K562 (cell line): ENCODE data around the gene RPH3AL. TPM values are rescaled to one million over a fixed set of nuclear protein-coding genes. Genes with fewer than 3 reads are reported as not detected.

Experiments
- CXXC5 ChIP-seq: fragments of 250-450 bp; sonication (Bioruptor Pico); IDR thresholded peaks from 2 replicates; pipeline ENCODE4 v1.8.0; 2022; ENCODE audit warnings: inconsistent platforms, mild to moderate bottlenecking, moderate library complexity
- MAFK ChIP-seq: IDR thresholded peaks from 2 replicates; pipeline ENCODE4 v1.6.1; 2011; ENCODE audit warnings: low read length, improper control_type of control experiment
- SMAD3 ChIP-seq: fragments of 450-650 bp; formaldehyde crosslinking; conservative IDR thresholded peaks from 2 replicates; pipeline ENCODE4 v1.4.0; 2020; ENCODE audit warnings: mild to moderate bottlenecking
- polyA plus RNA-seq, 8 experiments: library from polyadenylated mRNA; depleted of rRNA in 4 of 8; stranded (reverse) in 5 of 8; unstranded in 3 of 8; fragments of >200 nt; fragmentation: Nextera tagmentation in 2 of 8; fragmentation: Illumina TruSeq in 1 of 8; extraction: Ambion mirVana in 2 of 8; extraction: Trizol in 1 of 8; gene quantifications; 2 replicates each; pipeline versions ENCODE4 v1.2.1 to v1.2.3, GENCODE V29; 2011 to 2014; ENCODE audit warnings: inconsistent platforms in 1 of 8, missing spikeins in 1 of 8
- total RNA-seq, 7 experiments: library from RNA; depleted of rRNA in 6 of 7; stranded (reverse); fragments of >200 nt in 6 of 7; fragmentation: Illumina TruSeq in 2 of 7; extraction: Trizol in 2 of 7; gene quantifications; 2 replicates each; pipeline versions ENCODE4 v1.2.1 to v1.2.3, GENCODE V29; 2011 to 2021; ENCODE audit warnings: low replicate concordance in 1 of 7
- TF ChIP-seq, protein P1 (sequence below): sonication (generic); formaldehyde crosslinking; IDR thresholded peaks from 2 replicates; pipeline ENCODE4 v1.8.0; 2022; ENCODE audit warnings: mild to moderate bottlenecking, missing genetic modification reagents
- TF ChIP-seq, protein P2 (sequence below): fragments of 150-350 bp; conservative IDR thresholded peaks from 2 replicates; pipeline ENCODE4 v1.6.1; 2014; ENCODE audit warnings: low read length

RPH3AL gene
- total and polyA plus RNA-seq, 9 of the 15 experiments (the other 6 are each of a cell fraction or from before 2014, with no cell fraction given): 0.18 to 1.7 (median 0.39) TPM

DNA sequence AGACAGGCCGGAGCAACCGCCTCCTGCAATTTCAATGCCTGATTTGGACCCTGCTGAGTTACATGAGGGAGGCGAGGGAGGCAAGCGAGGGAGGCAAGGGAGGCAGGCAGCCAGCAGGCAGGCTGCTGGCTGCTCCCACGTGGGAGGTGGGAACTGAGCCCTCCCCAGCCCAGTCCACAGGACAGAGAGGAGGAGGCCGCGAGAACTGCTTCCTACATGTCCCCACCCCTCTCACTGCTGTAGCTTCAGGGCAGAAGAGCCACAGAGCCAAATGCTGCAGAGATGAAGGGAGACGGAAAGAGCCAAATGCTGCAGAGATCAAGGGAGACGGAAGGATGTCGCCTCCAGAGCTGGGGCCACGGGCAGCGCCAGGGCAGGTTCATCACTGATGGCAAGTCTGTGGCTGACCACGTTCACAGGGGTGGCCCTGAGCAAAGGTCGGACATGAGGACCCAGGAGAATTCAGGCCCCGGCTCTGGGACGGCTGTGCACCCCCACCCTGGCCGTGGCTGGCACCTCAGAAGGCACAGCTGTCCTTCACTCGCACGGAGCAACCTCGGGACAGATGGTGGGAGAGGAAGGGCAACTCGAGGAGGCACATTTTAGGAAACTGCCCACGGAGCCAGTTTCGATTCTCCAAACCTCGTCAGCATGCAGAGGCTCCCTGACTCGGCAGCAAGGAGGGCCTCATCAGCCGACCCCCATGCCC is 21.5 kb downstream of the RPH3AL start (continued):
- TF ChIP-seq, protein P1, sequence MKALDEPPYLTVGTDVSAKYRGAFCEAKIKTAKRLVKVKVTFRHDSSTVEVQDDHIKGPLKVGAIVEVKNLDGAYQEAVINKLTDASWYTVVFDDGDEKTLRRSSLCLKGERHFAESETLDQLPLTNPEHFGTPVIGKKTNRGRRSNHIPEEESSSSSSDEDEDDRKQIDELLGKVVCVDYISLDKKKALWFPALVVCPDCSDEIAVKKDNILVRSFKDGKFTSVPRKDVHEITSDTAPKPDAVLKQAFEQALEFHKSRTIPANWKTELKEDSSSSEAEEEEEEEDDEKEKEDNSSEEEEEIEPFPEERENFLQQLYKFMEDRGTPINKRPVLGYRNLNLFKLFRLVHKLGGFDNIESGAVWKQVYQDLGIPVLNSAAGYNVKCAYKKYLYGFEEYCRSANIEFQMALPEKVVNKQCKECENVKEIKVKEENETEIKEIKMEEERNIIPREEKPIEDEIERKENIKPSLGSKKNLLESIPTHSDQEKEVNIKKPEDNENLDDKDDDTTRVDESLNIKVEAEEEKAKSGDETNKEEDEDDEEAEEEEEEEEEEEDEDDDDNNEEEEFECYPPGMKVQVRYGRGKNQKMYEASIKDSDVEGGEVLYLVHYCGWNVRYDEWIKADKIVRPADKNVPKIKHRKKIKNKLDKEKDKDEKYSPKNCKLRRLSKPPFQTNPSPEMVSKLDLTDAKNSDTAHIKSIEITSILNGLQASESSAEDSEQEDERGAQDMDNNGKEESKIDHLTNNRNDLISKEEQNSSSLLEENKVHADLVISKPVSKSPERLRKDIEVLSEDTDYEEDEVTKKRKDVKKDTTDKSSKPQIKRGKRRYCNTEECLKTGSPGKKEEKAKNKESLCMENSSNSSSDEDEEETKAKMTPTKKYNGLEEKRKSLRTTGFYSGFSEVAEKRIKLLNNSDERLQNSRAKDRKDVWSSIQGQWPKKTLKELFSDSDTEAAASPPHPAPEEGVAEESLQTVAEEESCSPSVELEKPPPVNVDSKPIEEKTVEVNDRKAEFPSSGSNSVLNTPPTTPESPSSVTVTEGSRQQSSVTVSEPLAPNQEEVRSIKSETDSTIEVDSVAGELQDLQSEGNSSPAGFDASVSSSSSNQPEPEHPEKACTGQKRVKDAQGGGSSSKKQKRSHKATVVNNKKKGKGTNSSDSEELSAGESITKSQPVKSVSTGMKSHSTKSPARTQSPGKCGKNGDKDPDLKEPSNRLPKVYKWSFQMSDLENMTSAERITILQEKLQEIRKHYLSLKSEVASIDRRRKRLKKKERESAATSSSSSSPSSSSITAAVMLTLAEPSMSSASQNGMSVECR: no peak
- TF ChIP-seq SMAD3 (no peak), CXXC5 (CRISPR knock-in tag) (no peak), MAFK (no peak)
- TF ChIP-seq, protein P2, sequence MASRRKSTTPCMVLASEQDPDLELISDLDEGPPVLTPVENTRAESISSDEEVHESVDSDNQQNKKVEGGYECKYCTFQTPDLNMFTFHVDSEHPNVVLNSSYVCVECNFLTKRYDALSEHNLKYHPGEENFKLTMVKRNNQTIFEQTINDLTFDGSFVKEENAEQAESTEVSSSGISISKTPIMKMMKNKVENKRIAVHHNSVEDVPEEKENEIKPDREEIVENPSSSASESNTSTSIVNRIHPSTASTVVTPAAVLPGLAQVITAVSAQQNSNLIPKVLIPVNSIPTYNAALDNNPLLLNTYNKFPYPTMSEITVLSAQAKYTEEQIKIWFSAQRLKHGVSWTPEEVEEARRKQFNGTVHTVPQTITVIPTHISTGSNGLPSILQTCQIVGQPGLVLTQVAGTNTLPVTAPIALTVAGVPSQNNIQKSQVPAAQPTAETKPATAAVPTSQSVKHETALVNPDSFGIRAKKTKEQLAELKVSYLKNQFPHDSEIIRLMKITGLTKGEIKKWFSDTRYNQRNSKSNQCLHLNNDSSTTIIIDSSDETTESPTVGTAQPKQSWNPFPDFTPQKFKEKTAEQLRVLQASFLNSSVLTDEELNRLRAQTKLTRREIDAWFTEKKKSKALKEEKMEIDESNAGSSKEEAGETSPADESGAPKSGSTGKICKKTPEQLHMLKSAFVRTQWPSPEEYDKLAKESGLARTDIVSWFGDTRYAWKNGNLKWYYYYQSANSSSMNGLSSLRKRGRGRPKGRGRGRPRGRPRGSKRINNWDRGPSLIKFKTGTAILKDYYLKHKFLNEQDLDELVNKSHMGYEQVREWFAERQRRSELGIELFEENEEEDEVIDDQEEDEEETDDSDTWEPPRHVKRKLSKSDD: no peak
